Measurements from ENCODE around the gene RSBN1. TPM values are rescaled to one million over a fixed set of nuclear protein-coding genes. Genes with fewer than 3 reads are reported as not detected.

RSBN1 gene
- total RNA-seq, 4 donors from 2014 or later: 18.2 to 25.6 (median 23.3) TPM

DNA sequence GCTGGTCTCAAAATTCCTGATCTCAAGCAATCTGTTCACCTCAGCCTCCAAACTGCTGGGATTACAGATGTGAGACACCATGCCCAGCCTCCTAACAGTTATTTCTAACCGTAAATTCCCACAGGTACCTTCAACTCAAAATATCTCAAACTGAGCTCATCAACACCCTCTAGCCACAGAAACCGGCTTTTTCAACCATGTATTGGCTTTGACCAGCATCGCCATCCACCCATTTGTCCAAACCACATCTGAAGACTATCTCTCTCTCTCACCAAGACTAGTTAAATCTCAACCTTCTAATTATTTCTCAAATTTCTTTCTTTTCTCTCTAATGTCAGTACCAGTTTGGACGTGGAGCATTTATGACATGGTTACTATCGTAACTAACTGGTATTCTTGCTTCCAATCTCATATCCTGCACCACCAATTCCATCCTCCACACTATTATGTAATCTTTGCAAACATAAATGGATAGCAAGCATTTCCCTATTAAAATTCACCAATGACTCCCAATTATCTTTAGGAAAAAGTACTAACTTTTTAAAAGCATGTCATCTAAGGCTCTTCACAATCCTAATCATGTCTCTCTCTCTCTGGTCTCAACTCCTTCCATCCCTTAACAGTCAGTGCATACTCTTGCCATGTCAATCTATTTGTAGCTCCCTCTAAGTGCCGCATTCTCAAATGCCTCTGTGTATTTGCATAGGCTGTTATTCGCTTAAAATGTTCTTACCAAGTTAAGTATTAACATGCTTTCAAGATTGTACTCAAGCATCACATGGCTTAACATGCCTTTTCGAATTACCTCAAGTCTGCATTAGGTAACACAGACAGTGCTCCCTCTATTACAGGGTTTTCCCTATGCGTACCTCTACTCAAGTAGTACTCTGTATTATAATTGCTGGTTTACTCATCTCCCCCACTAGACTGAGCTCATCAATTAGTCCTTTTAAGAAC is 18.1 kb downstream of the RSBN1 start:
- no peak for DNase-seq

DNA sequence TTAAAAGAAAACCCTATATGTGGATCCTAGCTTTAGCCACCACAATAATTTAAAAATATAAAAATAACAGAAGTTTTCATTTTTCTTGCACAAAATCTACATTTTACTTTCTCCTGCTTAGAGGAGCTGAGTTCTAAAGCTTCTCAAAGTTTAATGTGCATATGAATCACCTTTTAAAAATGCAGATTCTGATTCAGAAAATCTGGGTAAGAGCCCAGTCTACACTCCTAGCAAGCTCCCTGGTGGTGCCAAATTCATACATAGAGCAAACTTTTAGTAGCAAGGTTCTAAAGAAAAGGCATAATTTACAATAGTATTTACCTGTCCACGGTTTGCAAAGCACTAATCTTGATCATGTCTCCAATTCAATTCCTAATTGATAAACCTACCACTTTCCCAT is 19.3 kb downstream of the RSBN1 start:
- Histone ChIP-seq H3K27ac (no peak overlapping the region), H3K9me3 (no peaks in the 10 kb centered on the region), H3K27me3 (no peaks in the 10 kb centered on the region), H3K4me3 (no peak overlapping the region), H3K4me1 (no peaks in the 10 kb centered on the region), H3K36me3 (peaks cover 0 to 34% (median 0%) of the 10 kb centered on the region in 3 donors)
- no peak for DNase-seq
- TF ChIP-seq, protein P1, sequence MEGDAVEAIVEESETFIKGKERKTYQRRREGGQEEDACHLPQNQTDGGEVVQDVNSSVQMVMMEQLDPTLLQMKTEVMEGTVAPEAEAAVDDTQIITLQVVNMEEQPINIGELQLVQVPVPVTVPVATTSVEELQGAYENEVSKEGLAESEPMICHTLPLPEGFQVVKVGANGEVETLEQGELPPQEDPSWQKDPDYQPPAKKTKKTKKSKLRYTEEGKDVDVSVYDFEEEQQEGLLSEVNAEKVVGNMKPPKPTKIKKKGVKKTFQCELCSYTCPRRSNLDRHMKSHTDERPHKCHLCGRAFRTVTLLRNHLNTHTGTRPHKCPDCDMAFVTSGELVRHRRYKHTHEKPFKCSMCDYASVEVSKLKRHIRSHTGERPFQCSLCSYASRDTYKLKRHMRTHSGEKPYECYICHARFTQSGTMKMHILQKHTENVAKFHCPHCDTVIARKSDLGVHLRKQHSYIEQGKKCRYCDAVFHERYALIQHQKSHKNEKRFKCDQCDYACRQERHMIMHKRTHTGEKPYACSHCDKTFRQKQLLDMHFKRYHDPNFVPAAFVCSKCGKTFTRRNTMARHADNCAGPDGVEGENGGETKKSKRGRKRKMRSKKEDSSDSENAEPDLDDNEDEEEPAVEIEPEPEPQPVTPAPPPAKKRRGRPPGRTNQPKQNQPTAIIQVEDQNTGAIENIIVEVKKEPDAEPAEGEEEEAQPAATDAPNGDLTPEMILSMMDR (IDR thresholded peaks at IDR 0.05): no peak
- no peak for TF ChIP-seq POLR2A (IDR thresholded peaks at IDR 0.05)

More for the DNA sequence above, 18.1 kb downstream of the RSBN1 start:
- no peaks in the 10 kb centered on the region for H3K9me3 ChIP-seq
- no peaks in the 10 kb centered on the region for H3K27me3 ChIP-seq
- H3K27ac ChIP-seq: no peak overlapping the region
- no peaks in the 10 kb centered on the region for H3K4me1 ChIP-seq
- peaks cover 0 to 34% (median 0%) of the 10 kb centered on the region in 3 donors for H3K36me3 ChIP-seq
- H3K4me3 ChIP-seq: no peak overlapping the region
- TF ChIP-seq, protein P1 (IDR thresholded peaks at IDR 0.05): no peak
- no peak for TF ChIP-seq POLR2A (IDR thresholded peaks at IDR 0.05)

DNA sequence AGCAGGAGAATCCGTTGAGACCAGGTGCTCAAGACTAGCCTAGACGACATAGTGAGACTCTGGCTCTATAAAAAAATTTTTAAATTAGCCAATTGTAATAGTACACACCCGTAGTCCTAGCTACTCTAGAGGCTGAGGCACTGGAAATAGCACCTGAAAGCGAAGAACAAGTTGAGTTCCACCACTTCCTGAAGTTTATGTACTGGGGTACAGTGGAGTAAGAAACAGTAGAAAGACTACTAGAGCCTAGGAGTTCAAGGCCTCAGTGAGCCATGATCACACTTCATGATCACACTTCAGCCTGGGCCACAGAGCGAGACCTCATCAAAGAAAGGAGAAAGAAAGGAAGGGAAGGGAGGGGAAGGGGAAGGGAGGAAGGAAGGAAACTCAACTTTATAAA is 19.8 kb downstream of the RSBN1 start:
- DNase-seq: no peak
- Histone ChIP-seq H3K27me3 (no peaks in the 10 kb centered on the region), H3K27ac (no peak overlapping the region), H3K4me1 (no peaks in the 10 kb centered on the region), H3K4me3 (no peak overlapping the region), H3K9me3 (no peaks in the 10 kb centered on the region), H3K36me3 (peaks cover 0 to 31% (median 0%) of the 10 kb centered on the region in 3 donors)
- TF ChIP-seq, protein P1 (IDR thresholded peaks at IDR 0.05): no peak
- no peak for TF ChIP-seq POLR2A (IDR thresholded peaks at IDR 0.05)

DNA sequence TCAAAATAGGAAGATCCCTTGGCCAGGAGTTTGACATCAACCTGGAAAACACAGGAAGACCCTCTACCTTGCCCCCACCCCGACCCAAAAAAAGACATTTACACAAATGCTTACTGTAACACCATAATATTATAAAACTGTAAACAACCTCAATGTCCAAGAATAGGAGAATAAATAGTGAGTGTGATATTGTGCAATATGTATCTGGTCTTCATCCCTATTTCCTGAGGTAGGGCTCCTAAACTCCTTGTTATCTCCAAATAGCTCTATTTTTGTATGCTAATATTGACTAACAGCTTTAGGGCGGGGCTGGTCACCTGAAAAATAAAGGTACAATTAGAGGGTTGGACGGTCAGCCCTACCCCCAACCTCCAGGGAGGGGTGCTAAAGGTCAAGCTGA is 23.5 kb downstream of the RSBN1 start:
- H3K4me3 ChIP-seq: no peak overlapping the region
- H3K4me1 ChIP-seq: peaks cover 0 to 9% (median 0%) of the 10 kb centered on the region in 4 donors
- no peaks in the 10 kb centered on the region for H3K36me3 ChIP-seq
- TF ChIP-seq, protein P1 (IDR thresholded peaks at IDR 0.05): no peak
- no peak for TF ChIP-seq POLR2A (IDR thresholded peaks at IDR 0.05)
- H3K27ac ChIP-seq: no peak overlapping the region
- no peak for DNase-seq
- H3K9me3 ChIP-seq: no peaks in the 10 kb centered on the region
- H3K27me3 ChIP-seq: no peaks in the 10 kb centered on the region

DNA sequence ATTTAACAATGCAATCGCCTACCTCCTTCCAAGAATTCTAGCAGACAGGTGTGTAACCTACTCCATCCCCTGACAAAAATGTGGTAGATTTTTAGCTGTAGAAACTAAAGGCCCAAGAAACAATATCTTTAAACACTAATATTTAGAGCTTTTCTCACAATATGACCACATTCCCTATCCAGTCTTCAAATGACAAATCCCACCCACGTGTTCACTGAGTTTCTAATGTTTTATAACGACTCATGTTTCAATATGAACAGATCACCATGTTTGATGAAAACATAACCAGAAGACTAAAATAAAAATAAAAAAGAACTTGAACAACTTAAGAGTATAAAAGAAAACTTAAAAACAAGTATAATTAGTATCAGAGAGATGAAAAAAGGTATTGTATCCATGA is 24.6 kb downstream of the RSBN1 start:
- peaks cover 0 to 19% (median 3%) of the 10 kb centered on the region in 4 donors for H3K4me1 ChIP-seq
- TF ChIP-seq, protein P1 (IDR thresholded peaks at IDR 0.05): no peak
- TF ChIP-seq POLR2A (IDR thresholded peaks at IDR 0.05): no peak
- no peak overlapping the region for H3K27ac ChIP-seq
- H3K36me3 ChIP-seq: no peaks in the 10 kb centered on the region
- no peaks in the 10 kb centered on the region for H3K27me3 ChIP-seq
- no peak for DNase-seq
- H3K4me3 ChIP-seq: no peak overlapping the region
- no peaks in the 10 kb centered on the region for H3K9me3 ChIP-seq
